Measurements from ENCODE around the gene INO80.

INO80 gene

GRCh38 chr15:41056810-41057209 is 59.3 kb downstream of the INO80 start:
- Histone ChIP-seq H3K27ac (no peak overlapping the region), H3K4me3 (no peak overlapping the region)

GRCh38 chr15:41055706-41056105 is 60.4 kb downstream of the INO80 start:
- H3K27ac ChIP-seq = no peak overlapping the region
- no peak overlapping the region for H3K4me3 ChIP-seq

GRCh38 chr15:41051139-41051538 is 64.9 kb downstream of the INO80 start:
- H3K27ac ChIP-seq = no peak overlapping the region

GRCh38 chr15:41048852-41049251 is 67.2 kb downstream of the INO80 start:
- Histone ChIP-seq H3K27ac (no peak overlapping the region), H3K4me3 (no peak overlapping the region)

More at GRCh38 chr15:41051139-41051538, 64.9 kb downstream of the INO80 start:
- H3K4me3 ChIP-seq = no peak overlapping the region

GRCh38 chr15:41048397-41048796 is 67.7 kb downstream of the INO80 start:
- H3K27ac ChIP-seq = no peak overlapping the region

GRCh38 chr15:41047474-41047873 is 68.6 kb downstream of the INO80 start:
- H3K4me3 ChIP-seq = no peak overlapping the region
- no peak overlapping the region for H3K27ac ChIP-seq

More at GRCh38 chr15:41048397-41048796, 67.7 kb downstream of the INO80 start:
- H3K4me3 ChIP-seq = no peak overlapping the region

GRCh38 chr15:41043276-41043951 is 72.7 kb downstream of the INO80 start:
- H3K4me3 ChIP-seq = no peak overlapping the region
- no peak overlapping the region for H3K27ac ChIP-seq

- no peak overlapping the region for H3K27ac ChIP-seq
- H3K4me3 ChIP-seq = no peak overlapping the region
Observed at GRCh38 chr15:41042851-41043250, 73.2 kb downstream of the INO80 start.

GRCh38 chr15:41039121-41039520 is 77.0 kb downstream of the INO80 start:
- Histone ChIP-seq H3K27ac (no peak overlapping the region), H3K4me3 (no peak overlapping the region)

GRCh38 chr15:41032079-41032328 is 84.1 kb downstream of the INO80 start:
- Histone ChIP-seq H3K27ac (no peak overlapping the region), H3K4me3 (no peak overlapping the region)

- Histone ChIP-seq H3K27ac (no peak overlapping the region), H3K4me3 (no peak overlapping the region)
Observed at GRCh38 chr15:41031232-41032078, 84.6 kb downstream of the INO80 start.

- no peak overlapping the region for H3K4me3 ChIP-seq
- no peak overlapping the region for H3K27ac ChIP-seq
Observed at GRCh38 chr15:41028853-41029252, 87.2 kb downstream of the INO80 start.

- Histone ChIP-seq H3K27ac (no peak overlapping the region), H3K4me3 (no peak overlapping the region)
Observed at GRCh38 chr15:41025393-41025792, 90.7 kb downstream of the INO80 start.

- no peak overlapping the region for H3K4me3 ChIP-seq
- H3K27ac ChIP-seq = peak overlapping the region in 3 of 21 experiments; percentile 21 to 47 (median 35)
Observed at GRCh38 chr15:41024885-41025284, 91.2 kb downstream of the INO80 start.

- peak overlapping the region in 3 of 21 experiments; percentile 21 to 47 (median 35) for H3K27ac ChIP-seq
- no peak overlapping the region for H3K4me3 ChIP-seq
Observed at GRCh38 chr15:41024131-41024530, 91.9 kb downstream of the INO80 start.

GRCh38 chr15:41022487-41023090 is 93.5 kb downstream of the INO80 start:
- Histone ChIP-seq H3K4me3 (no peak overlapping the region), H3K27ac (no peak overlapping the region)

- H3K4me3 ChIP-seq = no peak overlapping the region
Observed at GRCh38 chr15:41020829-41021228, 95.3 kb downstream of the INO80 start.

GRCh38 chr15:41020311-41020710 is 95.8 kb downstream of the INO80 start:
- peak overlapping the region in 1 of 21 experiments; percentile 41 for H3K27ac ChIP-seq

More at GRCh38 chr15:41020829-41021228, 95.3 kb downstream of the INO80 start:
- no peak overlapping the region for H3K27ac ChIP-seq

GRCh38 chr15:41019174-41019573 is 96.9 kb downstream of the INO80 start:
- Histone ChIP-seq H3K4me3 (no peak overlapping the region), H3K27ac (peak overlapping the region in 2 of 21 experiments; percentile 34 to 41)

More at GRCh38 chr15:41020311-41020710, 95.8 kb downstream of the INO80 start:
- no peak overlapping the region for H3K4me3 ChIP-seq

- H3K4me3 ChIP-seq = no peak overlapping the region
- peak overlapping the region in 2 of 21 experiments; percentile 15 to 34 for H3K27ac ChIP-seq
Observed at GRCh38 chr15:41018534-41018933, 97.5 kb downstream of the INO80 start.

All from skin epidermis (tissue), 12 donors.